ENCODE data around the gene SLC9A3. TPM values are rescaled to one million over a fixed set of nuclear protein-coding genes. Genes with fewer than 3 reads are reported as not detected.
A peak's percentile ranks its signal among the peaks of the same experiment; 100 is the strongest.

Gene SLC9A3
- total RNA-seq, 1 donor from 2014 or later, result 537 TPM

DNA sequence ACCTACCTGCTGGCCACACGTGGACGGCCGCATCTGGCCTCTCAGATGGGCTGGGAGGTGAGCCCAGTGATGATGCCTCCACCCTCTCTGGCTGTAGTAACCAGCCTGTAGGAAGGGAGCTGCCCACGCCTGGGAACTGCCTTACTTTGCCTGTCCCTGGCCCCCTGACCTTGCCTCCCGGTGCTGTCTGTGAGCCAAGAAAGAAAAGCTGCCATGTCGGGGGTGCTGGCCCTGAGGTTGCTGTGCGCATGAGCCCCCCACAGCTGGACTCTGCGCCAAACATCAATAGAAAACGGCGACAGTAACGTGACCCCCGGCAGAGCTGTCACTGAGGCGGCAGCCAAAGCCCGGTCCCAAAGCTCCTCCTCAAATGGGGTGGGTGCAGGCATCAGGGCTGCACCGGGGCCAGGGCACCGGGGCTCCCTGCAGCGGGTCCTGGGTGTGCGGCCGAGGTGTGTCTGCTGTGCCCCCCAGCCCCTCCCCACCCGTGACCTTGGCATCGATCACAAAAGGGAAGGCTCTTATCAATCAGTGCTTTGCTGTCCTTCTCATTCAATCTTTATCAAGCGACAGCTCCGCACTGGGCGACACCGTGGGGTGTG, 15.3 kb upstream of the SLC9A3 start:
- DNase-seq (ENCODE audit: low spot score), result peak; percentile 87

DNA sequence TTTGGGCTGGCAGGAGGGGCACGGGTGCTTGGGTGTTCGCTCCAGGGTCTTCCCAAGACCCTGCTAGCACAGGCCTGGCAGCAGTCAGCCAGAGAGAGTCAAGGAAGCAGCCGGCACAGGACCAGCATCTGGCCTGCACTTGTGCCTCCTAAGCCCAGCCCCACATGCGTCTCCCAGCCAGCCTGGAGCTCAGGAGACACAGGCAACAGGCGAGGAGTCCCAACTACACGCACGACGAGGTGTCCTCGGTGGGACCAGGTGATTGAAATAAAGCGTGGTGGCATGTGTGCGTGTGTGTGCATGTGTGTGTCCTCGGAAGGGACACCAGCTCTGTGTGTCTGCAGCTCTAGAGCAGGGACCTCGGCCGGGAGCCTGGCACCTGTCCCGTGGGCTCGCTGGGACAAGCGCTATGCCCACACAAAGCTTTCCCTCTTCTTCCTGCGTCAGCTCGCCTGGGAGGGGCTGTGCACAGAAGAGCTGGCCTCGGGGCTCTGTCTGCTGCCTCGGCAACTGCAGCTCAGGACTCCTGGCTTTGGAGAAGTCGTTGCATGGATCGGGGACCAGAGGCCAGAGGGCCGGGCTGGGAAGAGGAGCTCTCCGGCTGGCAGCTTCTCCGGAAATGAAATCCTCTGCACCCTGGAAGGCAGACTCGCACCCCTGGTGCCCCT, 14.7 kb upstream of the SLC9A3 start:
- DNase-seq (ENCODE audit: low spot score), result no peak

DNA sequence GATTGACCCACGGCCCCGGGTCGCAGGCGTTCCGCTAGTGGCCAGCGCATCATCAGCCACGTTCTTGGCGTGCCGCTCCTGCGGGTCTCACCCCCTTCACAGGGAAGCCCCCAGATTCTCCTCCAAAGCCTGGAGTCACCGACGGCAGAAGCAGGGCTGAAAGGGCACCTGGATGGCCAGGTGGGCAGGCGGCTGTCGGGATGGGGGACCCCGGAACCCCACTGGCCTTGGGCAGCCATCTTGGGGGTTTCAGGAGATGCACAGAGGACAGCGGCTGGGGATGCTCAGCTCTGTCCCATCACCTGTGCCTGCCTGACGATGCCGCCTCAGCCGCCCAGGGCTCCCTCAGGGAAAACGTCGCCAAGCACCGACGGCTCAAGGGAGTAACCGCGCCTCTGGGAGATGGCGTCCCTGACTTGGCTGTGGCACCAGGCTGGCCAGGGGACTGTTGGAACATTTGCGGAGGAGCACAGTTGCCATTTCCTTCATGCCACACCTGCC, 14.1 kb upstream of the SLC9A3 start:
- DNase-seq (ENCODE audit: low spot score), result no peak

DNA sequence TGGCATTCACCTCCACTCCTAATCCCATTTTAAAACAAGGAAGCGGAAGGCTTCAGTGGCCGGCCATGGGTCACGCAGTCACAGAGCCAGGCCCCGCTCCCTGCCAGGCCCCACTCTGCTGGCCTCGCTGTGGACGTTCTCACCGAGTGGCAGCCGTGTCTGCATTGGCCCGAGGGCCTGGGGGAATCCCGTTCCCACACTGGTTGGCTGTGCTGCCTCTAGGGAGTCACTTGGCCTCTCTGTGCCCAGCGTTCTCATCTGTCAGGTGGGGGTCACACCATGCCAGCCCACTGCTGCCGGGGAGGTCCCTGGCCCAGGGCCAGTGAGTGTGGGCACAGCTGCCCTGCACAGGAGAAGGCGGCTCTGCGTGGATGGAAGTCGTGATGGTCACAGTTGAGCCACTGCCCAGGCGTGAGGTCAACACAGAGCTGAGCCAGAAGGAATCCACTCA, 13.4 kb upstream of the SLC9A3 start:
- no peak for DNase-seq (ENCODE audit: low spot score)

DNA sequence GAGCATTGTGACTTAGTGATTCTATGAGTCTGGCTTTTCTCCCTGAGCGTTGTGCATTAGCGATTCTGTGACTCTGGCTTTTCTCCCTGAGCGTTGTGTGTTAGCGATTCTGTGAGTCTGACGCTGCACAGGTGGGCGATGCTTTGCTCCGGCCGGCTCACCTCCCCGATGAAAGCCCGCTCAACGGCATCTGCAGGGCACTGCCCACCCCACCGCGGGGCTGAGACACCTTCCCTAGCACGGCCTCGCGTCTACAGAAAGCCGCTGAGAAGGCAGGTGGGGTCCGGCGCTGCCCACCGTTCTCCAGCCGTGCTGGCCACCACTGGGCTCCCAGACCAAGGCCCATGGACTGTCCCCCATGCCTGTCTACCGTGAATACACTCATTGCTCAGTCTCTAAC, 12.8 kb upstream of the SLC9A3 start:
- no peak for DNase-seq (ENCODE audit: low spot score)

DNA sequence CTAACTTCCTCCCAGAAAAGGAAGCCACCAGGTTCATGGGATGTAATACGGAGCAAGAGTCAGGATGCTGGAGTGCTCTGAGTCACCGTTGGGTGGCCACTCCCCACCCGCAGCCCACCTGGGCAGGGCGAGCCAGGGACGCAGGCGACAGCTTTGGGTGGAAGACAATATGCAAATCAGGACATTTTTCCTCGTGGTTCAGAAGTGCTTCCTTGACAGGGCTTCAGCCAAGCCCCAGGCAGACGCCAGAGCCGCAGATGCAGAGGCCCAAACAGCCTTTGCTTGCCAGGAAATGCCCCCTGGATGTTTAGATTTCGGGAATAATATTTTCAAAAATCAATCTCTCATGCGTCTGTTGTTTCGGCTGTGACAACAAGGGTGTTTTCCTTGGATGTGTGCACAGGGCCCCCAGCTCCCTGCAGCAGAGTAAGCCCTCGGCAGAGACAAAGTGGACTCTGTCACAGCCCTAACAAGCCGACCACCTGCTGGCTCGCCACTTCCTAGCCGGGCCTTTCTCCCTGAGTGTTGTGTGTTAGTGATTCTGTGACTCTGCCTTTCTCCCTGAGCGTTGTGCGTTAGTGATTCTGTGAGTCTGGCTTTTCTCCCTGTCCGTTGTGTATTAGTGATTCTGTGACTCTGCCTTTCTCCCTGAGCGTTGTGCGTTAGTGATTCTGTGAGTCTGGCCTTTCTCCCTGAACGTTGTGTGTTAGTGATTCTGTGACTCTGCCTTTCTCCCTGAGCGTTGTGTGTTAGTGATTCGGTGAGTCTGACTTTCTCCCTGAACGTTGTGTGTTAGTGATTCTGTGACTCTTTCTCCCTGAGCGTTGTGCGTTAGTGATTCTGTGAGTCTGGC, 11.8 kb upstream of the SLC9A3 start:
- no peak for DNase-seq (ENCODE audit: low spot score)

DNA sequence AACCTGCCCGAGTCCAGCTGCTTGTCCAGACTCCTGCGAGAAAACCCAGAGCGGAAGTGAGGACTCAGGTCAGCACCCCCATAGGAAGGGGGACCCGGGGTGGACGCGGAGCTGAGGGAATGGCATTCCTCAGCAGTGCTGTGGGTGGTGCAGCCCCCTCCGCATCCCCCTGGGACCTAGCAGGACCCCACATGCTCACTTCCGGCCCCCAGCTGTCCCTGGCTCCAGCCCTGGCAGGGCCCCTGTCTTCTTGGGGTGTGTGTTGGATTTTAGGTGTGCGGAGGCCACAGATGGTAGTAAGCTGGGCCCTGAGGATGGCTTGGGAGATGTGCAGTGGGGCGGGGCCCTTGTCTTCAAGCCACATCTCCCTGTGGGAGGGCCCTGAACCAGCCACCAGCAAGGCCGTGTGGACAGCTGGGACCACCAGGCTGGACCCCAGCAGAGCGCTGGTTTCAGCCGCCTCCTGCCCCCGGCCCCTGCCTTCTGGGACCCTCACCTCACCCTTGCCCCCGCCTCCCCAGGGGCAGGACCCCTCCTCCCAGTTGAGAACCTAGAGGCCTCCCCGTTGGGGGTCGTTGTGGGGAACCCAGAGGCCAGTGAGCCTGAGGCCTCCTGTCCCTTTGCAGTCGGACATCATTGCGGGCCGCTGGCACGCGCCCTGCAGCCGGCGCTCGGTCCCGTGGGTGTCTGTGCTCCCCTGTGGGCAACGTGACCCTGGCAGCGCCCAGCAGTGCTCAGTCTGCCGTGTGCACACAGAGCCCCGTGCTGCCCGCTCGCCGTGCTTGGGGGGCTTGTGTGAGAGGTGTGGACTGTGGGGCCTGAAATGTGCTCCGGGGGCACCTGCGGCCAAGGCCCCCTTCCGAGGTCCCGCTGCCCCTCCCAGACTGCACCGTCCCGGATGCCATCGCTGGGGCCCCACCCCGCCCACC, 10.8 kb upstream of the SLC9A3 start:
- no peak for DNase-seq (ENCODE audit: low spot score)

DNA sequence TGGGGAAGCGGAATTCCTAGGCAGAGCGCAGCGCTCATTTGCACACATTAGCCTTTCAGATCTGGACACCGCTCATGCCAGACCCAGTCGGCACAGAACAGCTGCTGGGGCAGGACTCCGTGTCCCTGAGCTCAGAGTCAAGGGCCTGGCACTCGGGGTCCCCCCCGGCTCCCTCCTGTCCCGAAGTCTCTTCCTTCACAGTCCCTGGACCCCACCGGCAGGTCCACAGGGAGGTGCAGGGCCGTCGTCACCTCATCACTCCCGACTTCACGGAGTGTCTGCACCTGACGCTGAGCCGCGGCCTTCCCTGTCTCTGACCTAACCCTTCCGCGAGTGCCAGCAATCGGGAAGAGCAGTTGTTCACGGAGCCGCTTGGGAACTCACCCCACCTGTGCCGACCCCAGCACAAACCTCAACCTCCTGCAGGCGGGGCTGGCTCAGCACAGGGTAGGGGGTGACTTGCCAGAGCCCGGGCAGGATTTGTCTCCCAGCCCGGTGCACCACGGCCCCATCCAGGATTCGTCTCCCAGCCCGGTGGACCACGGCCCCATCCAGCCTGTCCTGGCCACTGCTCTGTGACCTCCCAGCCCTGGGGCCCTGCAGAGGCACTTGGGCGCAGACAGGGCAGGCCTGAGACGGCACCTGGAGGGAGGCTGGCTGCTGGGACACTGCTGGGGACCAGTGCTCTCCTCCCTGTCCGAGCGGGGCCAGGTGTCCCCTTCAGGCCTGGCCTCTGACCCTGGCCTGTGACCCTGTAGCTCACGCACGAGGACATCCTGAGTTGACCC, 9.9 kb upstream of the SLC9A3 start:
- no peak for DNase-seq (ENCODE audit: low spot score)

DNA sequence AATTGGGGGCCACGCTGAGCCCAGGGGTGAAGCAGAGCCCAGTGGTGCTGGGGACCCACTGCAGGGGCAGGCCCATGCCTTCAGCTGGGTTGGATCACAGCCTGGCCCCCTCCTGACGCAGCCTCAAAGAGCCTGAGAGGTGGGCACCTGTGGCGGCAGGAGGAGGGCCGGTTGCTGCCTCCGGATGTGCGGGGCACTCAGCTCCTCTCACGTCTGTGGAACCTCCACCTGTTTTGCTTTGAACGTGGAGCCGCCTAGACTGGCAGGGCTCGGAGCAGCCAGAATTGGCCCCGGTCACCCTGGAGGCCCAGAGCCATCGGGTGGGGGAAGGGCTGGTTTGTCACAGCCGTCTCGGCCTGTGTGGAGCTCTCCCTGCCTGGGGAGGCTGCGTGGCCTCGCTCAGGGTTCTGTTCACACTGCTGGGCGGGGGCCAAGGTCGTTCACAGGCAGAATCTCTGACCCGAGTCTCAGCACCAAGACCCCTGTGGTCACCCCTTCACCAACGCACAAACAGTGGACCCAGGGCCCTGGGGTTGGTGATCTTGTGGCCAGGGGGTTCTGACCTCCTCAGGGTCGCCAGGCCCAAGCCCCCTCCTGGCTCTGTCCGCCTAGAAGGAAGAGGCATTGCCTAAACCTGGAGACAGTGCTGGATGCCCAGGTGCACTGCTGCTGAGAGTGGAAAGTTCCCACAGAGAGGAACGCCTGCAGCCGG, 9.2 kb upstream of the SLC9A3 start:
- DNase-seq (ENCODE audit: low spot score), result no peak

DNA sequence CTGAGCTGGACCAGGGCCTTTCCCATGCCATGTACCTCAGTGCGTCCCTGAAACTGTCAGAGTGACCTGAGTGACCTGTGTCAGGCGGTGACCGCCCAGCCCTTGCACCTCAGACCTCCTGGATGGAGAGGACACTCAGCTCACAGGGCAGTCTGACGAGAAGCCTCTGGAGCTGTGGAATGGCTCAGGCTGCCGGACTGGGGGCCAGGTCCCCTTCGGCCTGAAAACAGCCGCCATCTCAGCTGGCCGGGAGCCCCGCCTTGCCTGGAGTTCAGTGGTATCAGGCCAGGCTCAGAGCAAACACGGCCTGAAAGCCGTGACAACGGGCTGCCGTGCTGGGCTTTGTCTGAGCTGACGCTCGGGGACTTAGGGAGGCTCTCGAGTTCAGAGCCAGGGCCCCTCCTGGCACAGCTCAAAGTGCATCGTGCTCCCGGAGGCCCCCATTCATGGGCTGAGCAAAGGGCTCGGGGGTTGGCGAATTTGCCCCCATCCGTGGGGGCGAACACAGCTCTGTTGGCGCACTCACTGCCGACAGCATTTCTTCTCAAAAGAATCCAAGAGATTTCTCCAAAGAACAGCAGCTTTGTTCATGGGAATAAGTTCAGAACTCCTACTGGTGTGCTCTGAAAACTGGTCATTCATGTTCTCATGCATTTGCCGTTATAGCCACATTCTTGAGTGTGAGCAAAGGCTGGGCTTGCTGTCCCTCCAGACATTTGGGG, 8.4 kb upstream of the SLC9A3 start:
- DNase-seq (ENCODE audit: low spot score), result no peak

DNA sequence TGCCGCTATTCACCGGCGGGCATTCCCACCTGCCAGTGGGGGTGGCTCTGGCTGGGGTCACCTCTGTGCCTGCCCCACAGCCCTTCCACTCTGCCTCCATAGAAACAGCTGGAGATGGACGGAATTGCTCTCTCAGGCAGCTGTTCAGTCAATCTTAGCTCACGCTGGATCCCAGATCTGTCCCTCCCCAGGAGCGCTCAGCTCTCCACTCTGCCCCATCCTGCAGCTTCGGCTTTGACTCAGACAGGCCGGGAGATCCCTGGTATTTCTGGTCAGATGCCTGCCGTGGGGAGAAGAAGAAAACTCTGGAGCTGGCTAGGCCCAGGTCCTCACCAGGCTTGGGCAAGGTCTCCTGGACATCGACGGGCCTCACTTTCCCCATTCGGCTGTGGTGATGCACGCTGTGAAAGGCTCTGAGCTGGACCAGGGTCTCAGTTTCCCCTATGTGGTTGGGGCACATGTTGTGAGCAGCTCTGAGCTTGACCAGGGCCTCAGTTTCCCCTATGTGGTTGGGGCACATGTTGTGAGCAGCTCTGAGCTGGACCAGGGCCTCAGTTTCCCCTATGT, 7.6 kb upstream of the SLC9A3 start:
- no peak for DNase-seq (ENCODE audit: low spot score)

DNA sequence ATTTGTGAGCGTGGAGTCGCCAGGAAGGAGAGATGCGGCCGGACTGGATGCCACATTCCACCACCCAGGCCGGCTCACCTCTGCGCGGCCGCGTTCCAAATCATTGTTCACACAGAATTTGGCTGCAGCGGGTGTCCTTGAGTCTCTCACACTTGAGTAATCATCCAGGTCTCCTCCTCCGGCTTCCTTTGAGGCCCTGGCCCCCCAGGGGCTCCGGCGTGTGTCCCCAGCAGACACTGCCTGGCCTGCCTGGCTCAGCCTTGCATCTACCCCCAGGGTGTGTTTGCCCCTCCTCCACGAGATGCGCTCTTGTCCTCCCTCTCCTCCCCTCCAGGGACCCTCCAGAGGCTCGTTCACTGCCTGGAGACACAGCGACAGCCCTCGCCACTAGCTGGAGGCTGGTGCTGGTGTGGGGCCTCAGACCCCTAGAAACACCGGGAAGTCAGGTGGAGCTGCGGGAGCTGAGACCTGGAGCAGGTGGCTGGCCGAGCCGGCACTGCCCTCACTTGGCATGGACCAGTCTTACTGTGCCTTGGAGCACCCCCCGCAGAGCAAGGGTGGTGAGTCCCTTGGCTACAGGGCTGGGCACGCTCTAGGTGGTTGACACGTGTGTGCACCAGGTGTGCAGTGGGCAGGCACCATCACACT, 7.0 kb upstream of the SLC9A3 start:
- peak; percentile 61 for DNase-seq (ENCODE audit: low spot score)

DNA sequence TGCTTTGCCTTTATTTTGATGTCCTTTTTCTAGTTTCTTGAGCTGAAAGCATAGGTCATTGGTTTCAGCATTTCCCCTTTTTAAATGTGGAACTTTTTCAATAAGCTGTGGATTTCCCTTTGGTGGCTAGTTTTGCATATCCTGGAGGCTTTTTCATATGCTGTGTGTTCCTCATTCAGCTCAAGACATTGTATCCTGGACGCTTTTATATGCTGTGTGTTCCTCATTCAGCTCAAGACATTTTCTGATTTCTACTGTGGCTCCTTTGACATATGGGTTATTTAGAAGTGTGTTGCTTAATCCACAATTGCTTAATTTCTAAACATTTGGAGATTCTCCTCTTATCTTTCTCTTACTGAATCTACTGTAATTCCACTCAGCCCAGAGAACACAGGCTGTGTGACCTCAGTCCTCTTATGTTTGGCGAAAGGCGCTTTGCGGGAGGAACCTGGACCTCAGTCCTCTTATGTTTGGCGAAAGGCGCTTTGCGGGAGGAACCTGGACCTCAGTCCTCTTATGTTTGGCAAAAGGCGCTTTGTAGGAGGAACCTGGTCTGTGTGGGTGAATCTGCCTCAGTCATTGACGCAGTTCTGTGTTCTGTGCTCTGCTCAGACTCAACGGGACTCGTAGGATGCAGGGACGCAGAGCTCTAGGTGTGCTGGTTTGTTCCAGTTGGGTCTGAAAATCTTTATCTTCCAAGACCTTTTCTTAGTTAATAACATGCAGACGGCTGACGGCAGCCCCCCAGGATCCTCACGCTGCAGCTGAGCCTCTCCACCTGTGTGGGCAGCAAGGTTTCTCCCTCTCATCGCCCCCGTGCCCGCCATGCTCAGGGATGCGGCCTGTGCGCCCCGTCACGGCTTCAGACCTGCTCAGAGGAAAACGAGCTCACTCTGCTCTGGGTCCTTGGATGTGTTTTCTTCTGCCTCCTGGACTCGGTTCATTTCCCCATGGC, 6.0 kb upstream of the SLC9A3 start:
- no peak for DNase-seq (ENCODE audit: low spot score)

DNA sequence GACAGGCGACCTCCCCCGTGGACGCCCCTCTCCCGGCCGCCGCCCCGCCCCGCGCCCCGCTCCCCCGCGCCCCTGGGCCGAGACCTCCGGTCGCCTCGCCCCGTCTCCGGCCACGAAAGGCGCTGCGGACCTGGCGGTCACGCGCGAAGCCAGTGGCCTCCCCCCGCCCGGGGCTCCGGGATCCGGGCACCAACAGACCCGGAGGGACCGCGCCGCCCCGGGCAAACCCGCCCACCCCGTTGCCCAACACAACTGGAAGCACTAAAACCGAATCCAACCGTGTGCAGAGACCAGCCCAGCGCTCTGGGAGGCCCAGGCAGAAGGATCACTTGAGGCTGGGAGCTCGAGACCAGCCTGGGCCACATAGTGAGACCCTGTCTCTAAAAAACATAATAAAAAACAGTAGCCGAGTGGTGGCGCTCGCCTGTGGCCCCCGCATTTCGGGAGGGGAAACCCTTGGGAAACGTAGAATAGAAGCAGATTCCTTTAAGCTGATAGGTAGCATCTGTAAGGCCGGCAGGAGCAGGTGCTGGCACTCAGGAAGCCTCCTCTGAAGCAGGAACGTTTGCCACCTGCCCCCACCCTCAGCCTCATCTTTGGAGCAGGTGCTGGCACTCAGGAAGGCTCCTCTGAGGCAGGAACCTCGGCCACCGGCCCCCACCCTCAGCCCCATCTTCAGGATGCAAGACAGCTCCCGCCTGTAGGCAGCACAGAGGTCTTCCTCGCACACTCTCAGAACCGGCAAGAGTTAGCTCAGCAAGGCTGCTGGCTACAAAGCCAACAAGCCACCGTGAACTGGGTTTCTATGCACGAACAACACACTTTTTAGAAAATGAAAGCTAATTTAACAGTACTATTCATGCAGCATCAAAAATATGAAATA, 4.6 kb upstream of the SLC9A3 start:
- no peak for DNase-seq (ENCODE audit: low spot score)

DNA sequence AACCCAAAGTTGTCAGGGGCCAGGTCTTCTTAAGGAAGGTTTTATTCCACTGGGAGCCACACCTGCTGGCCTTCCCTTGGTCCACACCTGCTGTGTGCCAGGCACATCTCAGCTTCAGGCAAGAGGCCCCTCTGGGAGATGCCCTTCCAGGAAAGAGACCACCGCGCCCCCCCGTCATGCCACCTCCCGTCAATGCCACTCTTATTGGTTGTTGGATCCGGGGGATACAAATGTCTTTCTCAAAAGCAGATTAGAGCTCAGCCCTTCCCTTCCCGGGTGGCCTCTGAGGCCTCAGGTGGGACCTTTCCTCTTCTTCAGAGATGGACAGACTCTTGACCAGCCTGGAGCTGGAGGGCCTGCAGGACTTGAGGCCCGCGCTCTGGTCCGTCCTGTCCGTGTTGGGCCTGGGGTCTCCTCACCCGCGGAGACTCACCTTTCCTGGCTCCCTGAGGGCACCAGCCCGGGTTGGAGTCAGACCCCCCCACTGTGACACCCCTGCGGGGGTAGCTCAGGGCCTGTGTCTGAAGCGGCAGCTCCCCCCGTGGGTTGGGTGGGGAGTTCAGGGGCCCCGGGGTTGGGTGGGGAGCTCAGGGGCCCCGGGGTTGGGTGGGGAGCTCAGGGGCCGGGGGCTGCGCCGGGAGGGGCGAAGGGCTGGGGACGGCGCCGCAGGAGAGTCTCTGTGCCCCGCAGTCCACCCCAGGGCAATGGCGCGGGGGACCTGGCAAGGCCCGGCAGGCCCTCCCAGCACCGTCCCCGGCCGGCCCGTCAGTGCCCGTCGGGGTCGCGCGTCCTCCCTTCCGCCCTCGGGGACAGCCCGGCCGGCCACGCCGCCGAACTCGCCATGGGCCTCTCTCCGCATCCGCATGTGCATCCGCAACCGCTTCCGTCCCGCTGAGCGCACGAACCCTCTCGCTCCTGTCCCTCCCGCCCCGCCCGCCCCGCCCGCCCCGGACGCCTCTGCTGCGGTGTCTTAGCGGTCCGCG, 3.7 kb upstream of the SLC9A3 start:
- no peak for DNase-seq (ENCODE audit: low spot score)

Data from mucosa of gallbladder (tissue), 1 donor.